NCI-H2029 treated with DMSO at 0.1 percent for 48 hours (cell line): ENCODE measurements around the gene DAAM1.
A peak's percentile ranks its signal among the peaks of the same experiment; 100 is the strongest.

Experiments used
- DNase-seq: peaks from one replicate; lab custom pipeline; 2025; lab: John Stamatoyannopoulos, UW

The DAAM1 gene

DNA sequence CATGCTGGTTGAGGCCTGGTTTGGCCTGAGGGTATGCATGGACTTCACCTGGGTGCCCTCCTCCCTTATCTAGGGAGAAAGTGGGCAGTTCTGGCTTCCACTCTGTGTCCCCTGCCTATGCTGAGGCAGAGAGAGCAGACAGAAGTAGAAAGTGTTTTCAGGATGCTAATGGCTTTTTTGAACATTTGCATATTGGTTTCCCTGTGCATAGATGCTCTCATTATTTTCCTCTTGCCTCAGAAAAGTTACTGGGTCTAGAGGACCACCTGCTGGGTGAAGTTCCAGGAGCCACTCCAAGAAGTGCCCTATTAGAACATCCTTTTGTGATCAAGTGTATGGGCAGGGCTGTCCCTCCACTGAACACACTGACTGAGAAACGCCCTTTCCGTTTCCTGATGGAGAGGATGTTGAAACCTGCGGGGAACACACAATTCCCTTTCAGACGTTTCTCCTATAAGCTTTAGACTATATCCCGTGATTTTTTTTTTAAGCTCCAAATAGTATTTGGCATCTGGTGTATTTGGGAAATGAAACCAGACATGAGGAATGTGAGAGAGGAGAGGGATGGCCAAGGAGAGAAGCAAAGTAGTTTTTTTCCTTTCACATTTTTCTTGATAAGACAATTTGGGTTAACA lies 66.6 kb downstream of the DAAM1 start:
- DNase-seq, result no peak

GRCh38 chr14:59256331-59256730 lies 67.9 kb downstream of the DAAM1 start:
- no peak for DNase-seq

DNA sequence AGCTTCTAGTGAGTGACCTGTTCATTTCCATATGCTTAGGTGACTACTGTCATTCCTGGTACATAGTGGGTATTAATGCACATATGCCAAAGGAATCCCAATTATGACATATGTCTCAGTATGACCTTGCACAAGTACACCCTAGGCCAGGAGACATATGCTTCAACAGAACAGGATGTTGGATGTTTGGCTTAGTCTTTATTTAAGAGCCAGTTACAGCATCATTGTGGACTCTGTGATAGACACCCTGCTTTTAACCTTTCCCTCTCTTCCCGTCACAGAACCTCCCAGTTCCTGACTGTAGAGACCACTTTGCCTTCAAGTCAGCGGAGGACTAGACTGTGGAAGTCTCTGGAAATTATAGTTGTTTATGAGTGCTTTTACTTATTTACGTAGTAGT lies 72.9 kb downstream of the DAAM1 start:
- no peak for DNase-seq

DNA sequence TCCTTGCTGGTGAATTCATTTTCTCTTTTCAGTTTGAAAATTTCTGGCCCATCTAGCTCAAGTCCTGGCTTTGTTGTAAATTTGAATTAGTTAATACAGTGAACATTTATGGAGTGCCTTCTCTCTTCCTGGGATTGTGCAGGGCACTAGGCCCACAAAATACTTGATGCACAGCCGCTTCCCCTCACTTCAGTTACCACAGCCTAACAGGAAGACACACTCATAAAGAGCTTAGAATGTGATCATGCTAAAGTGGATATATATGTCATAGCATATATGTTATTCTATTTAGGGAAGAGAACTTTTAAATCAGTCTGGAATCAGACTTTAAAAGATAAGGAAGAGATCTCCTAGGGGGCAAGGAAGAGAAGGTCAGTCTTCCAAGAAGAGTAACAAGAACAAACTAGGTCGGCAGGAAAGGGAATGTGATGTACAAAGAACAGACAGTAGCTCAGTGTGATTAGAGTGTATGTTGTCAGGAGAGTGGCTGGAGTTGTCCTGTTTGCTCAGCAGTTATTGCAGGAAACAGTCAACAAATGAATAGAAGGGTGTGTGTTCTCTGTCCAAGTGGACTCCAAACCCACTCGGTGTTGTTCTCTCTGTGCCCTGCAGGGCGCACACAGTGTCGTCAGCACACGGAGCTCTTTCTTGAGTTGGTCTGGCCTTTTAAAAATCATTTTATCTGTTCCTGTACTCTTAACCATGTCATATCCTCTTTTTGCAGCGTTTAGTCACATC lies 74.4 kb downstream of the DAAM1 start:
- peak; percentile 93 for DNase-seq

DNA sequence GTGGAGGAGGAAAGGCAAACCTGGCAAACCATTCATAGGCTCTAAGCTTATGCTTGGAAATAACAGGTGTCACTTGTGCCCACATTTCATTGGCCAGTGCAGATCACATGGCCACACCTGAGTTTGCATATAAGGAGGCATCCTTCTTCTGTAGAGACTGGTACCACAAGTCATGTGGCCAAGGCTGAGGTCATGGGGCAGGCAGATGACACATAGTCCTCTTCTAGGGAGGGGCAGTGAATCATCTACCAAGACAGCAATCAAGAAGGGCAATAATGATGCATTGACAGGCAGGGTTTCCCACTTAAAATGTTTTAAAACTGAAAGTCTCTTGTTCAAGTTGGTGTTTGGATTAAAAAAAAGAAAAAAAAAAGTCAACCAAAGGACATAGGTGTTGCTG lies 77.3 kb downstream of the DAAM1 start:
- no peak for DNase-seq

DNA sequence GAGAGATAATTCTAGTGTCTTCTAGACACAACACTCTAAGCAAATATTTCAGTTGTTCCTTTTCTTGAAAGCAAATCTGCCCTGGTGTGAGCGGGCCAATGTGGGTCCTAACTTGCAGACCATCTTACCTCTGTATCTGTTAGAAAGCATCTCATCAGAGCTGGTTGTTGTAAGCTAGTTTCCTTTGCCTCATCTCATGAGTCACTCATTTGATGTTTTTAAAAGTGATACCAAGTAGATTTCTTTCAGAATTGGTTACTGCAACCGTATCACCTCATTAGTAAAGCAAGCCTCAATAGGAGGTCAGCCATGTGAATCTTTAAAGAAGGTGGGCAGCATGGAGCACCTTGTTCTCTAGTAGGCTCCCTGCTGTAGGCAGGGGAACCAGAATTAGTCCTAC lies 78.6 kb downstream of the DAAM1 start:
- no peak for DNase-seq

DNA sequence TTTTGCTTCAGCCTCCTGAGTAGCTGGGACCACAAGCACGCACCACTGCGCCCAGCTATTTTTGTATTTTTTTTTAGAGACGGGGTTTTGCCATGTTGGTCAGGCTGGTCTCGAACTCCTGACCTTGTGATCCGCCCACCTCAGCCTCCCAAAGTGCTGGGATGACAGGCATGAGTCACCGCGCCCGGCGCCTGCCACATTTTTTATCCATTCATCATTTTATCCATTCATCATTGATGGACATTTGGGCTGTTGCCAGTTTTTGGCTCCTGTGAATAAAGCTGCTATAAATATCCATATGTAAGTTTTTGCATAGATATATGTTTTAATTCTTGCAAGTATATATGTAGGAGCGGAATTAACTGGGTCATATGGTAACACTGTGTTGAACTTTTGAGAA lies 79.5 kb downstream of the DAAM1 start:
- DNase-seq, result no peak

- DNase-seq, result no peak
These were observed 80.4 kb downstream of the DAAM1 start for GRCh38 chr14:59268858-59269257.

- DNase-seq, result no peak
These were observed 81.0 kb downstream of the DAAM1 start for GRCh38 chr14:59269466-59269865.

GRCh38 chr14:59271256-59271655 lies 82.8 kb downstream of the DAAM1 start:
- DNase-seq, result no peak

DNA sequence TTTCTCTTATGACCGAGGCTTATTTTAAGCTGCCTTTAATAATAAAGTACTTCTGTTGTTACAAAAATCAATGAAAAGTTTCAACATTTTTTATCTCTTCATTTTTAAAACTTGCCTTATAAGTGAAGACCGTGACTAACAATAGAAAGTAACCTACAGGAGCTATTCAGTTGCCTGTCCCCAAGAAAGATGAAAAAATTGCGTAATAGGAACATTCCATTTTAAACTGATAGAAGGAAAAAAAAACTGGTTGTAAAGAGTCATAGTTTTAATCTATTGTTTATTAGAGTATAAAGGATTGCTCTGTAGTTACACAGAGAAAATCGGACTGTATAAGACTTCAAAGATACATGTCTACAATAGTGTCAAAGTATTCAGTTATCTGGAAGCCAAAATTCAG lies 83.3 kb downstream of the DAAM1 start:
- no peak for DNase-seq

- DNase-seq, result no peak
These were observed 84.2 kb downstream of the DAAM1 start for GRCh38 chr14:59272633-59273032.

DNA sequence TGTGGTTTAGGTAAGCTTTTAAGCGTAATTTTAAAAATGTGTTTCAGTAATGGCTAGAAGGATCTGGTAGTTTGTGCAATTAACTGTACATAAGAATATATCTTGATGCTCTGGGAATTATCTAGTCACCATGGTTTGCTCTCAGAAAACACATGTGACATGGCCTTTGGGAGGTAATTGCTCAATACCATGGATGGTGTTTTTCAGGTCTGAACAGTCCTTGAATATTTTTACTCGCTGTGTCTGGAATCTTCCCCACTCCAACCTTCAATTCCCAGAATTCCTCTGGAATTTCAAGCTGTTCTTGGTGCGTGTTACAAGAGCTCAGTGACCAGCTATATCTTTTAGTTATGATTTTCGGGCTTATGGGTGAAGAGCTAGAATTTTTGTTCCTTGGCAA lies 85.3 kb downstream of the DAAM1 start:
- DNase-seq, result no peak

DNA sequence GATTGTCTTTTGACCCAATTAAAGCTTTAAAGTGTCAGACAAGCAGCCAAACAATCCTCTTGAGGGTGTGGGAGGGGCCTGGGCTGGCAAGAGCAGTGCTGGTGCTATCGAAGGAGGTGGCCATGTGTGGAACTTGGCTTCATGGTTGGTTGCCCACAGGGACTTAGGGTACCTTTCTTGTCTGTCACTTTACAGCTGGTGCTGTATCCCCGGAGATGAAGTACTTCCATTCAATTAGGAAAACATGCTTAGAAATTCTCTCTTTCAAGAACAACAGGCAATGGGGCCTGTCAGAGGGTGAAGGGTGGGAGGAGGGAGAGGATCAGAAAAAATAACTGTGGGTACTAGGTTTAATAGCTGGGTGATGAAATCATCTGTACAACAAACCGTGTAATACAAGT lies 86.5 kb downstream of the DAAM1 start:
- peak; percentile 53 for DNase-seq

GRCh38 chr14:59275668-59276067 lies 87.2 kb downstream of the DAAM1 start:
- peak; percentile 24 for DNase-seq

GRCh38 chr14:59276235-59276634 lies 87.8 kb downstream of the DAAM1 start:
- DNase-seq, result no peak

- no peak for DNase-seq
These were observed 89.2 kb downstream of the DAAM1 start for GRCh38 chr14:59277659-59278058.

DNA sequence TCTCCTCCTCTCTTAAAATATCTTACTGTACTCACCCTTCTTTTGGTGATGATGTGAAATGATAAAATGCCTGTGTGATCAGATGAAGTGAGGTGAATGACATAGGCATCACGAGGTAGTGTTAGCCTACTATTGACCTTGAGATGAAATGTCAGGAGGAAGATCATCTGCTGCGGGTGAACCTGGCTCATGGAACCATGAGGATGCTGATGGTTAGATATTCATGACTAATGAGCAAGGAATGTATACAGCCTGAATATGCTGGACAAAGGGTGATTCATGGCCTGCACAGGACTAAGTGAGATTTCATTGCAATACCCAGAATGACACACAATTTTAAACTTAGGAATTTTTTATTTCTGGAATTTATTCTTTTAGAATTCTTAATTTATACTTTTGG lies 89.6 kb downstream of the DAAM1 start:
- DNase-seq, result no peak

- DNase-seq, result no peak
These were observed 92.5 kb downstream of the DAAM1 start for GRCh38 chr14:59280961-59281360.

DNA sequence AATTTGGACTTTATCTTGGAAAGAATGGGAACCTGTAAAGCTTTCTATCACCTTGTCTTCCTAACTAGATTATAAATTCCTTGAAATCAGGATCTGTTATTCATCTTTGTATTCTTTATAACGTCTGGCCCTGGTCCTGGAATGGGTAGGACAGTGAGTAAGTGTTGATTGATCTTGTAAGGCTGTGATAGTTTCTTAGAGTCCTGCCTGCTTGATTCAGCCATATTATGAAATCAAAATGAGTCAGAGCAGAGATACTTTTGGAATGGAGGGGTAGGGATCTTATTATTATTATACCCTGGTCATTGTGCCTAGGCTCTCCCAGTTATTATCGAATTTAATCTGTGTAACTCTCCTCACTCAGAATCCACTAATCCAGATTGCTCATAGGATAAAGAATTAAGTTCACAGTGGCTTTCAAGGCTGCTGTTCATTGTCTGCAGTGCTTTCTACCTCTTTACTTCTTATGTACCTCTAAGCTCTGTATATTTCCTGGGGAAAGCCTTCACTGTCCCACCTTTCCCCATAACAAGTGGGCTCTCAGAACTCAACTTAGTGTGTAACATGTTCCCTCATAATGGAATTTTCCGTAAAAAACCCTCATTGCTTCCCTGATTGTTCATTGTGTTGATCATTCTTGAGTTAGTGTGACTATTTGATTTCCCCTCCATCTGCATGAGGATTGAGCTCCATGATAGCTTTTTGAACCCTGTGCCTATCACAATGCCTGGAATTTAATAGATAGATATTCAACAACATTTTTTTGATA lies 93.3 kb downstream of the DAAM1 start:
- DNase-seq, result no peak

DNA sequence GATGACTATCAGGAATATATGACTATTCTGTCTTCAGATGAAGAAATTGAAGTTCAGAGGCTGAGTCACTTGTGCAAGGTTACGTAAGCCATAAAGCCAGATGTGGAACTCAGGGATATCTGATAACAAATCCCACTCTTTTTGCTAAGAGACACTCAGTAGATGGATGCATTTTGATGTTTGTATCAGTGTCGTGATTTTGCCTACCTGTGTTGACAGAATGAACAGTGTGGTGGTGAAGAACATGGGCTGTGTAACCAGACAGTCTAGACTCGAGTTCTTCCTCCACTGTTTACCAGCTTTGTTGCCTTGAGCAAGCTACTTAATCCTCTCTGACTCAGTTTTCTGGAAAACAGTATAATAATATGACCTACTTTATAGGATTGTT lies 93.9 kb downstream of the DAAM1 start:
- no peak for DNase-seq

DNA sequence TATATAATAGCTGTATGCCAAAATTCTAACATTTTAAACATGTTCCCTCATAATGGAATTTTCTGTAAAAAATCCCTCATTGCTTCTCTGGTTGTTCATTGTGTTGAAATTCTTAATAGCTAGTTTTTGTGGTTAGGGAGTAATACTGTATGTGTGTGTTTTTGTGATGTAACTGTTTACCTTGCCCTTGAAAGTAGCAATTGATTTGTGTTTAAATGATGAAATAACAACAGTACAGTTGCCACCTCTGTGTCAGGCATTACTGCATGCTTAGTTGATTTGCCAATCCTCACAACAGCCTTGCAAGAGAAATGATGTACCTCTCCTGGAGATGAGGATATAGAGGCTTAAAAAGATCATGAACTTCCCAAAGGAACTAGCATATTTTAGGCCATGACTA lies 94.9 kb downstream of the DAAM1 start:
- peak; percentile 71 for DNase-seq

GRCh38 chr14:59284059-59284458 lies 95.6 kb downstream of the DAAM1 start:
- DNase-seq, result no peak
